Bronchial epithelial cell (primary cell): ENCODE data around the gene TRIM33. TPM values are rescaled to one million over a fixed set of nuclear protein-coding genes. Genes with fewer than 3 reads are reported as not detected.

Source experiments
- DNase-seq: peaks from one replicate; pipeline ENCODE4 v3.0.0-alpha.2; 2010; ENCODE audit warnings: low read depth
- FAIRE-seq: peaks from 2 replicates; lab custom pipeline; 2011; peaks lifted over from hg19 to GRCh38; lab: Jason Lieb, UNC
- H3K27me3 ChIP-seq: 2 replicates; pipeline ENCODE4 v1.5.1; 2011; ENCODE audit warnings: low read length; ENCODE audit not compliant: control insufficient read depth, insufficient read depth
- H3K36me3 ChIP-seq: 2 replicates; pipeline ENCODE4 v1.5.1; 2011; ENCODE audit warnings: low read length; ENCODE audit not compliant: control insufficient read depth, insufficient read depth
- H3K4me3 ChIP-seq: 2 replicates; pipeline ENCODE4 v1.5.1; 2011; ENCODE audit warnings: mild to moderate bottlenecking, low read depth, low read length, control low read depth
- total RNA-seq: library from RNA; depleted of rRNA; stranded (reverse); fragments of >200 nt; gene quantifications from 2 replicates; pipeline ENCODE4 v1.2.1, GENCODE V29; 2014
- TF ChIP-seq, protein P1 (sequence below): IDR thresholded peaks from 2 replicates; pipeline ENCODE4 v1.5.1; 2011; ENCODE audit warnings: mild to moderate bottlenecking, moderate library complexity, low read length, control low read depth, inconsistent platforms; ENCODE audit not compliant: insufficient read depth, severe bottlenecking

Gene TRIM33
- total RNA-seq, 1 donor from 2014 or later: 16.3 TPM

DNA sequence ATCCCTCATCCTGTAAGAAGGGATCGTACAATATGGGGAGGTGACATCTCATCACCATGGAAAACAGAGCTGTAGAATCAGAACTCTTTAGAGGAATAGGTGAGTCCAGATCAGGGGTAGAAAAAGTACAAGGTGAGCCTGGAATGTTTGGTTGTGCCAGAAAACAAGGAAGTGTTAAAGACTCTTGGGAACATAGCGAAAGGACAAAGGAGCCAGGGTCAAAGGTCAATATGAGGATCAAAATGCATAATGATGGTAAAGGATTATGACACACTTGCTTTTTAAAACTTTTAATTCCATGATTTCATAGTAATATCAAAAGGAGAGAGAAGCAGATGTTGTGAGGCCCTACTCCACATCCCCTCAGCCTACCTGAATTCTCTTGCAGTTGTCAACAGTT, 19.2 kb upstream of the TRIM33 start:
- H3K4me3 ChIP-seq: no peak overlapping the region
- no peaks in the 10 kb centered on the region for H3K36me3 ChIP-seq
- TF ChIP-seq, protein P1, sequence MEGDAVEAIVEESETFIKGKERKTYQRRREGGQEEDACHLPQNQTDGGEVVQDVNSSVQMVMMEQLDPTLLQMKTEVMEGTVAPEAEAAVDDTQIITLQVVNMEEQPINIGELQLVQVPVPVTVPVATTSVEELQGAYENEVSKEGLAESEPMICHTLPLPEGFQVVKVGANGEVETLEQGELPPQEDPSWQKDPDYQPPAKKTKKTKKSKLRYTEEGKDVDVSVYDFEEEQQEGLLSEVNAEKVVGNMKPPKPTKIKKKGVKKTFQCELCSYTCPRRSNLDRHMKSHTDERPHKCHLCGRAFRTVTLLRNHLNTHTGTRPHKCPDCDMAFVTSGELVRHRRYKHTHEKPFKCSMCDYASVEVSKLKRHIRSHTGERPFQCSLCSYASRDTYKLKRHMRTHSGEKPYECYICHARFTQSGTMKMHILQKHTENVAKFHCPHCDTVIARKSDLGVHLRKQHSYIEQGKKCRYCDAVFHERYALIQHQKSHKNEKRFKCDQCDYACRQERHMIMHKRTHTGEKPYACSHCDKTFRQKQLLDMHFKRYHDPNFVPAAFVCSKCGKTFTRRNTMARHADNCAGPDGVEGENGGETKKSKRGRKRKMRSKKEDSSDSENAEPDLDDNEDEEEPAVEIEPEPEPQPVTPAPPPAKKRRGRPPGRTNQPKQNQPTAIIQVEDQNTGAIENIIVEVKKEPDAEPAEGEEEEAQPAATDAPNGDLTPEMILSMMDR: no peak
- no peak for FAIRE-seq
- no peak for DNase-seq
- no peaks in the 10 kb centered on the region for H3K27me3 ChIP-seq

DNA sequence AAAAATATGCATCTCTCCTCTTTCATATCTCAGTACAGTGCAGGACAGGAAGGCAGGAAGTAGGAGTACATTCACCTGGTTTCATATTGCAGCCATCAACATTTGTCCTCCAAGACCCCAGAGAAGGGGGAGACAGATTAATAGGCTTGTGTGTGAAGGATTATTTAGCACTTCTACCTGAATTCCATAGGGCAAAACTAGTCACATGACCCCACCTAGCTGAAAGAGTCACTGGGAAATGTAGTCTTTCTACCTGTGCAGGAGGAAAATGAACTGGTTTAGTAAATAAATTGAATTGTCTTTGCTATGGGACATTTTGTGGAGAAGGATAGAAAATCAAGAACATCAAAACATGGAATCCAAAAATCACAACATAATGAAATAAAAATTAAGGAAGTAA, 13.9 kb upstream of the TRIM33 start:
- Histone ChIP-seq H3K4me3 (no peak overlapping the region), H3K36me3 (no peaks in the 10 kb centered on the region), H3K27me3 (no peaks in the 10 kb centered on the region)
- TF ChIP-seq, protein P1: no peak
- FAIRE-seq: no peak
- peak; percentile 40 for DNase-seq

- Histone ChIP-seq H3K4me3 (no peak overlapping the region), H3K27me3 (no peaks in the 10 kb centered on the region), H3K36me3 (no peaks in the 10 kb centered on the region)
- FAIRE-seq: no peak
- TF ChIP-seq, protein P1: no peak
- DNase-seq: no peak
These were observed 11.2 kb upstream of the TRIM33 start for GRCh38 chr1:114522264-114522575.

DNA sequence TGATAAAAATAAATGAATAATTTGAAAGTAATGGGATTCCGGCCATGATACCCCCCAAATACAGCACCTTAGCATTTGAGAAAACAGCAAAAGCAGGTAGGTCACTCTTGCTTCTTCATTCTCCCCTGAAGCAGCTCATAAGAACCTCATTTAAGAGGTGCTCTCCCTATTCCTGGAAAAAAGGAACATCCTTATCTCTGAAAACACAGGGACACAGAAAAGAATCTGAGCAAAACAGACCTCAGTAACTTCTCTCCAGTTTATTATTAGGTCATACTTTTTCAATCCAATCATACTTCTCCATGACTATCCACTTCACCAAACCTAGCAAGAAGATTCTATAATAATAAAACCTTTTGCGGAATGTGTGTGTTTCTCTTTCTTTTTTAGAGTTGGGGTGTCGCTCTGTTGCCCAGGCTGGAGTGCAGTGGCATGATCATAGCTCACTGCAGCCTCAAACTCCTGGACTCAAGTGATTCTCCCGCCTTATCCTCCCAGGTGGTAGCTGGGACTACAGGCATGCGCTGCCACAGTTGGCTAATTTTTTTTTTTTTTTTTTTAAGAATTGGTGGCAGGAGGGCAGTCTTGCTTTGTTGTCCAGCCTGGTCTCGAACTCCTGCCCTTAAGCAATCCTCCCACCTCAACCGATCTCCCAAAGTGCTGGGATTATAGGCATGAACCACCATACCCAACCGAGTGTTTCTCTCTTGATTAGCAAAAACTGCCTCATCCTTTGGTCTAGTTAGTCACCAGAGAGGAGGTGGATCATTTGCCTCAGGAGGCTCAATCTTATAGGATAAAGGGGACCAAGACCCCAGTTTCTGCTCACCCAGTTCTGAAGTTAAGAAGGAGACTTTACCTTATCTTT, 10.6 kb upstream of the TRIM33 start:
- no peaks in the 10 kb centered on the region for H3K27me3 ChIP-seq
- TF ChIP-seq, protein P1: no peak
- no peak overlapping the region for H3K4me3 ChIP-seq
- no peaks in the 10 kb centered on the region for H3K36me3 ChIP-seq
- no peak for DNase-seq
- FAIRE-seq: no peak

GRCh38 chr1:114517348-114517747, 6.3 kb upstream of the TRIM33 start:
- Histone ChIP-seq H3K27me3 (no peaks in the 10 kb centered on the region), H3K4me3 (no peak overlapping the region), H3K36me3 (no peaks in the 10 kb centered on the region)
- DNase-seq: peak; percentile 72
- no peak for FAIRE-seq
- TF ChIP-seq, protein P1: no peak
